ENCODE results near the gene TASOR. TPM values are rescaled to one million over a fixed set of nuclear protein-coding genes. Genes with fewer than 3 reads are reported as not detected.

The TASOR gene
- total RNA-seq, 4 donors from 2014 or later, result 59.2 to 204 (median 85.2) TPM

Other genes with a start within 250 kb of the TASOR start
- gene ERC2, start 214.8 kb downstream of the TASOR start, total RNA-seq, result 1 to 10 TPM in 2 of 4 donors, not detected in 2; 1.7 to 5.5 TPM
- 10 to 100 TPM; 43.5 to 77.9 (median 65.7) TPM for gene CCDC66, start 126.1 kb downstream of the TASOR start, total RNA-seq
- 10 to 100 TPM; 15.9 to 79.4 (median 44.8) TPM for gene ARHGEF3, start 118.7 kb upstream of the TASOR start, total RNA-seq